Erythroblast (primary cell): Measurements from ENCODE around the gene EIF4G3.

Experiments
- GATA1 ChIP-seq: IDR thresholded peaks from 2 replicates; pipeline ENCODE4 v1.6.1; 2011; ENCODE audit warnings: low read depth, mild to moderate bottlenecking, control low read depth, low read length, moderate library complexity
- POLR2A ChIP-seq: IDR thresholded peaks from 2 replicates; pipeline ENCODE4 v1.6.1; 2011; ENCODE audit warnings: mild to moderate bottlenecking, low read length

DNA sequence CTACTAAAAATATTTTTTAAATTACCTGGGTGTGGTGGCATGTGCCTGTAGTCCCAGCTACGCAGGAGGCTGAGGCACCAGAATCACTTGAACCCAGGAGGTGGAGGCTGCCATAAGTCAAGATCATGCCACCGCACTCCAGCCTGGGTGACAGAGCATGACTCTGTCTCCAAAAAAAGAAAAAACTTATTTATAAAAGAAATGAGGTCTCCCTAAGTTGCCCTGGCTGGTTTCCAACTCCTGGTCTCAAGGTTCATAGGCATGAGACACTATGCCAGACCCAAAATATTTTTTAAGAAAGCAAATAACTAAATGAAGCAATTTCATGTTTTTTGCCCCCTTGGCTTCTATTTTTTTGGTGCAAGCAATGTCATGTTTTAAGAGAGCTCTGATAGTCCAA is 32.9 kb downstream of the EIF4G3 start:
- no peak for TF ChIP-seq POLR2A
- no peak for TF ChIP-seq GATA1
